Occipital lobe (tissue), 2 donors: ENCODE results near the gene UACA. TPM values are rescaled to one million over a fixed set of nuclear protein-coding genes. Genes with fewer than 3 reads are reported as not detected.
A peak's percentile ranks its signal among the peaks of the same experiment; 100 is the strongest.
"Not testable (repeated sequence)": the region's sequence is repeated elsewhere in the genome, so short reads cannot be mapped to it uniquely, and the experiment has no call there.

Experiments used
- DNase-seq: peaks from one replicate; lab custom pipeline; 2025; lab: John Stamatoyannopoulos, UW
- total RNA-seq: library from RNA; depleted of rRNA; stranded (reverse); fragments of >200 nt; gene quantifications from one replicate; pipeline ENCODE4 v1.2.3, GENCODE V29; 2014

Gene UACA
- total RNA-seq, 1 donor from 2014 or later, result 64.3 TPM

DNA sequence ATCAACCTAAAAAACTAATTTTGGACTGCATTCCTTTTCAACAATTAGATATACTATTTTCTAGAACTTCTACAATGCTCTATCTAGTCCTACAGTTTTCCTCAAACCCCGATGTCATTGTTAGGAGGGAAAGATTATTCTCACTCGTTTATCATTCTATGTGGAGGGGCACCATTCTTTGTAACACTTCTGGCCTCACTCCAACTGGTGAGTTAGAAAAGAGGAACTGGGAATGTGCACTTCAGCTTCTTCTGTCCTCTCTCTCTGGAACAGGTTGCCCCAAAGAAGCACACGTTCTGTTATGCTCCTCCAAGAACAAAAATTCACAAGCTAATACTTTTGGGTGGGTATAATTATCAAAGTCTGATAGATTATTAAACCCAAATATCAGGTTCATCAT is 137.9 kb downstream of the UACA start:
- DNase-seq, result no peak

DNA sequence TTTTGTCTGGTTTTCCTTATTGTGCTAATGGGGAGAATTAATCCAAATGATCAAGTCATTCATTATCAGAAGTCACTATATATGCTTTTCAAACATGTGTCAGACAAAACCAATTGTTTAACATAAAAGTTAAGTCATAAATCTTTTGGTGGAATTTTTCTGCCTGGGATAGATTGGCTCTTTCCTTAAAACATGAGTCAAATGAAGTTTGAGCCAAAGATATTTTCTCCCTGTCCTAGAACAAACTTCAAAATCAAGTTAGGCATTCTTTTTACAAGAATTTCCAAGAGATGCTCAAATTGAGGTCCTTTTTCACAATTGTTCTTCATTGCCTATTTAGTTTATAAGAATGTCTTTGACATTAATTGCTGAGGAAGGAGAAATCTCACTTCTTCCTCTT is 138.3 kb downstream of the UACA start:
- DNase-seq, result no peak

DNA sequence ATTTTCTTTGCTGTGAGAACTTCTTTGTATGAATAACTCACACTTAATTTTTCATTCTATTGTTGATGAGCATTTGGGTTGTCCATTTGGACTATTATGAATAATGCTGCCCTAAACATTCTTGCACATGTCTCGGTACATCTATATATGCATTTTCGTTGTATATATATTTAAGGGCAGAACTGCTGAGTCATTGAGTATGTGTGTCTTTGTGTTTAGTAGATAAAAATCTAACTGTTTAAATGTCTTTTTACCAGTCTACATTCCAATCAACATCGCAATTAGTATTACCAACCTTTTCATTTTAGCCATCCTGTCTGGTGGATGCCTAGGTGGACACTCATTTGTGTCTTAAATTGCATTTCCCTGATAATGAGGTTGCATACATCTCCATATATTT is 144.4 kb downstream of the UACA start:
- DNase-seq, result no peak

DNA sequence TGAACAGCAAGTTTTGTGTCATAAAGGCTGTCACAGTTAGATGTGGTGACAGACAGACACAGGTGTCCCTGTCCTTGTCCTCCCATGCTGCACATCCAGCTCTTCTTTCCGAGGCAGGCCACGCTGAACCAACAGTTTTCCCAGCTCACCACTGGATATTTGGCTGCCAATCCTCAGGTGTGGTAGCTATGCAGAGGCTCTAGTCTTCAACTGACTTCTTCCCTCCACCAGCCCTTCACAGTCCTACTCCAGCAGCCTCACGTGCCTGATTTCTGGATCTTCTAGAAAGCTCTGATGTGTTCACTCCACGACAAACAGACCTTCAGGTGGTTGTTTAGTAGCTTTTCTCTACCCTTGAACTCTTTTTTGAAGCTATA is 145.5 kb downstream of the UACA start:
- no peak for DNase-seq

DNA sequence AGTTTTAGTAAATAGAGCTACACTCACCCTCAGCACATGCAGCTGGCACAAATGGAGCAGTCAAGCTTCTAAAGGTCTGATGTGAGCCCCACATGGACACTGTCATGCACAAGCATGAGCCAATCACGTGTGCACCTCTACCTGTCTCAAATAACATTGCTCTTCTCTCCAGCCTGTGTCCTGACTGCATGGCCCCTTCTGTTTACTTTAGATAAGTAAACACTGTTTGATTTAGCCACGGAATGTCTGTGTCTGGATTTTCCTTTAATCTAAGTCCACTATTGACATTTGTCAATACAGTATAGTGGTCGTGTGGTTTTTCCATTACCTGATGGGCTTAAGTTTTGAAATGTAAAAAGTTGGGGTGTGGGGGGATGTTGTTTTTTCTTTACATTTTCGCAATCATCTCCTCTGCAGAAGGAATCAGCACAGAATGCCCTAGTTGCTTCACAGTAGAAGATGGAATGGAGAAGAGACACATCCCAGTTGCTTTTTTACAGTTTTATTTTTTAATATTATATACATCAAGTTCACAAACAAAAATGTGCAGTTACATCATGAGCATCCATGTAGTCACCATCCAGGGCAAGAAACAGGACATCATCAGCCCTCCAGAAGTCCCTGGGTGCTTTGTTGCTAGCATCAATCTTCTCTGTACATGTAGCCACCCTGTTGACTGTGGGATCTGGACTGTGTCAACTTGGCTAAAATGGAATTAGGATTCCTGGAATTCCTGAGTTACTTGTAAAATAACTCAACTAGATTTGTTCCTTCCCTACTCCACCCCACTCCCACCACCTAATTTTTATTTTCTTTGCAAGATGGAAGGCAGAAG is 146.1 kb downstream of the UACA start:
- no peak for DNase-seq

DNA sequence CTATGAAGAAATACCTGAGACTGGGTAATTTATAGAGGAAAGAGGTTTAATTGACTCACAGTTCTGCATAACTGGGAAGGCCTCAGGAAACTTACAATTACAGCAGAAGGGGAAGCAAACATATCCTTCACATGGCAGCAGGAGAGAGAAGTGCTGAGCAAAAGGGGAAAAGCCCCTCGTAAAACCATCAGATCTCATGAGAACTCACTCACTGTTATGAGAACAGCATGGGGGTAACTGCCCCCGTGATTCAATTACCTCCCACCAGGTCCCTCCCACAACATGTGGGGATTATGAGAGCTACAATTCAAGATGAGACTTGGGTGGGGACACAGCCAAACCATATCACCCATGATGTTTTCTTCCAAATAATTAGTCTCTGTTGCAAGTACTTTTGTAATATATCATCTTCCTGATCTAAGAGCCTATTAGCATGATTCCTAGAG is 147.0 kb downstream of the UACA start:
- DNase-seq, result not testable (repeated sequence)

DNA sequence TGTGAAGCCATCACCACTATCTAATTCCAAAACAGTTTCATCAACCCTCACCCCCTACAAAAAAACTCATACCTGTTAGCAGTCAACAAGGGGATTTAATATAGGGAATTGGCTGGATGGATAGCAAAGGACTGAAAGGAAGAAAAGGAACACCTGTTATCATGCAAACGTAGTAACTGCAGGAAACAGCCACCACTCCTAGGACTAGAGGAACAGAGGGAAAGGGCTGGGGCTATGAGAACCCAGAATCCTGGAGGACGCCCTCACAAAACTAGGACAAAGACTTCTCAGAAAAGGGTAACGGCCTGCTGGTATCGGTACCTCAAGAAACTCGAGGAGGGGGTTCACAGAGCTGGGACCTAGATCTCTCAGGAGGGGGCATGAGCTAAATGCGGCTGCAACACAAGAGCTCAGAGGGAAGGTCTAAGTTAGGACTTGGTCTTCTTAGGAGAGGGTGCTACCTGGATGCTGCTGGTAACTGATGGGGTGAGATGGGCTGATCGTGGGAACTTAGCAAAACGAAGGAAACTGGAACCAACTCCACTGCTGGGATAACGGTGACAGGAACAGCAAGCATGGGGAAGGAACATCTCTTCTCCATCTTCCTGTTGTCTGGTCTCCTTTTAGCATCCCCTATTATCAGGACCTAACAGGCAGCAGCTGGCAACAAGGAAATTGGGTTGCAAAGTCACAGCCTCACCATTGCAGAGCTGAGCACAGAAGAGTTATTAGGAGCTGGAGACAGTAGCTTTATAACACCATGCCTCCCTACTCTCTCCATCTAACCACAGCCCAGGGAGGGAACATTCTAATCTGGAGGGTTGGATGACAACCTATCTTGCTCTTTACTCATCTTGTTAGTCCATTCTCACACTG is 147.7 kb downstream of the UACA start:
- no peak for DNase-seq

DNA sequence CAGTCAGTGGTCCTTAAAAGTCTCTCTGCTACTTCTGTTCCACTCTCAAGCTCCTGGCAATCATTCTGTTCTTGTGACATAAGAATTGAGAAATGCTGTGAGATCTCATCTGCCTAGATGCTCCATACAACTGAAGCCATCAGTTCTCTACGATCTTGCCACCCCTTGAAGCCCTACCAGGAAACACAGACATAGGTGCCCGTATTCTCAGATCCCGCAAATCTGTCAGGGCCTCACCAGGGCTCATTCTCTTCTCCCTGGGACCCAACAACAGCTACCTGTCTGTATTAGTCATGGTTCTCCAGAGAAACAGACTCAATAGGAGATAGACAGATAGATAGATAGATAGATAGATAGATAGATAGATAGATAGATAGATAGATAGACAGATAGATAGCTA is 149.1 kb downstream of the UACA start:
- no peak for DNase-seq

DNA sequence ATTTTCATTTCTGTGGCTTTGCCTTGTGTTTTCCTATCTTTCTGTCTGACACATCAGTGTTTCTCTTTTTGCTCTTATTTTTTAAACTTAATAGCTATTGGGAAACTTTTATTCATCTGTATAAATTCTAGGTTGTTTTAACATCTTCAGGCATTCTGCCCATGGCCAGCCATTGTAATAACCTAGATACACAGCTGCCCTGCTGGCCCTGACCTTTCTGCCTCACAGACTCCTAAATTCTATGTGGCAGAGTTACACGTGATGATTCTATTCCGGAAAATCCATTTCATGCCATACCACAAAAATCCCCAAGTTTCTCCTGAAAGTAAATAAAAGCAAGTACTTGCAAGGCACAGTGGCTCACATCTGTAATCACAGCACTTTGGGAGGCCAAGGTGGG is 150.1 kb downstream of the UACA start:
- no peak for DNase-seq

DNA sequence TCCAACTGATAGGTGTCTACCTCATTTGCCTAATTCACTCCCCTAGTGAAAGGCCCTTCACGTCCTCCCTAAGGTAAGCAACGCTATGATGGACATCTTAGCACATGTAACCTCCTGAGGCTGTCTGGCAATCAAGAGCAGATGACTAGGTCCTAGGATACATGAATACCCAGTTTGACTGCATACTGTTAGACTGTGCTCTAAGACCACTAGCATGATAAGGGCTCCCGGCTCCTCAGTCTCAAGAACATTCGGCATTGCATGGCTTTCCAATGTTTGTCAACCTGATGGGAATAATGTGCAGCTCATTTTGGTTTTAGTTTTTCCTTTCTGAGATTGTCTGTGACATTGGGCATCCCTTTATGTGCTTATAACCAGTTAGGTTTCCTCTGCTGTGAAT is 152.1 kb downstream of the UACA start:
- DNase-seq, result no peak

DNA sequence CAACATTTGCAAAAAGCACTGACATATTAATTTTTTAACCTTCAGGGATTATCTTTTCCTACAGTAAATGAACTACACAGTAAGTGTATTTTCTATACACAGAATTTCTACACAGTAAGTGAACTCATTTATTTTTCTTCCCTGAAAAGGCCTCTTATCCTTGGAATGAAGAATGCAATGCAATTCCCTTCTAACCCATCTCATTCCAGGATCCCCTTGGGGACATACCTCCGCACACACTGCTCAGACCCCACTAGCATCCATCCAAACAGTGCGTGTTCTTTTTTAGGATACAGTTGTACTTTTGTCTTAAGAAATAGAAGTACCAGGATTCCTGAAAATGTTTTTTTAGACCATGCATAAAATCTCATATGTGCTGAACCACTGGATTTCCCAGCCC is 152.8 kb downstream of the UACA start:
- DNase-seq, result no peak

DNA sequence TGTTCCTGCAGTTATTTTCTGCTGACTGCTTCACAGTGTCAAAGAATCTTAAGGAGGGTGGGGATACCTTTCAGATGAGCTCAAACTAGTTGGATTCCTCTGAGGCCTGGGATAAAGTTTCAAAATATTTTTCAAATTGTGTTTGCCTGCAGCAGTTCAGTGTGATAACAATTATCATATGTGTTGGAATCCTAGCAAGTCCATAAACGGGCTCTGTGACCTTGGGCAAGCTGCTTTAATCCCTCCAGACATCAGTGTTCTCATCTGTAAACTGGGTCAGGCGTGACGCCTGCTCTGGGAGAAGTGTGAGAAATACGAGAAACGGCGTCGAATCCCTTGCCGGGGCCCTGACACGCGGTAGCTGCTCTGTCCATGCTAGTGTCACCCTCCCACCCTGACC is 153.5 kb downstream of the UACA start:
- DNase-seq, result no peak

DNA sequence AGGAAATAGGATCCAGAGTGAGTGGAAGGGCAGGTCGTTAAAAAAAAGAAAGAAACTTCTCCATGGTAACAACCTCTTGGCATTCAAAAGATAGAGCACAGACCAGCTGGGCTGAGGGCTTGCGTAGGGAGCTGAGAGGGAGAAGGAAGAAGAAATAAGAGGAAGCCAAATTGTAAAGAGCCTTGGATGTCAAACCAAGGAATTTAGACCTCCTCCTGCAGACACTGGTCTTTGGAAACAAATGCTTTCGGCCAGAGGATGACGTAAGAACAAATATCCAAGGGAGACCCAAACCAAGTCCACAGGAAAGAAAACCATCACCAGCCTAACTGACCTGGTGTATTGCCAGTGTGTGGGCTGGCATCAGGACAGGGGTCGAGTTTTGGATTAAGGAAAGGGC is 155.2 kb downstream of the UACA start:
- no peak for DNase-seq

DNA sequence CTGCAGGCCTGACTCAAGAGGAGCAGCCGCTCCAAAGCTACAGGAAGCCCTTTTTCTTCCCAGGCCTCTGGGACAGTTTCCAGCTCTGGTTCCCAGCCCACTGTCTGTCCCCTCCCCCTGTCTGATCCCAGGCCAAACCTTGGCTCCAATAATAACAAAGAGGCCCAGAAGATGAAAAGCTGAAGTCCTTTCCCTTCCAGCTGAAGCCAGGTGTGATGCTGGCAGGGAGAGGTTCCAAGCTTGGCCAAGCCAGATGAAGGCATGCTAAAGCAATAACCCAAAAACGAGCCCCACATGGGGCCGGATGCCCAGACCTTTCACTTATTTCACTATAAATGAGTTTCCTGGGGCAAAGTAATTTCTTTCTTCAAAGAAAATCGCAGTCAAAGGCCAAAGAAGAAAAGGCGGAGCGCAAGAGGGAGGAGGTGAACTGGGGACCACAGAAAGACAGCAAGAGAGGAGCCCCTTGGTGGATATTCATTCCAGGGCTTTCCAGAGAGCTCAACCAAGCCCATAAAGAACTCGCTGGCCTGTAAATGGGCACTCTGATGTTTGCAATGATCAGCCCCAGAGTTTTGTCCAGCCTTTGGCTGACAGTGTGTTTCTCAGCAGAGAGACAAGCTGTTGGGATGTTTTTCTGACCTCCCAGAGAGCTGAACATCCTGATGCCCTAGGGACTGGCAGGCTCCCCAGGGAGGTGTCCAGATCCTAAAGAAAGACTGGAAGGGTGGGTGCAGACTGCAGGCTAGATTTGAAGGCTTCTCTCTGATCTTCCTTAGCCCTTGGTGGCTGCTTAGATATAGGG is 157.6 kb downstream of the UACA start:
- peak; percentile 18 for DNase-seq

DNA sequence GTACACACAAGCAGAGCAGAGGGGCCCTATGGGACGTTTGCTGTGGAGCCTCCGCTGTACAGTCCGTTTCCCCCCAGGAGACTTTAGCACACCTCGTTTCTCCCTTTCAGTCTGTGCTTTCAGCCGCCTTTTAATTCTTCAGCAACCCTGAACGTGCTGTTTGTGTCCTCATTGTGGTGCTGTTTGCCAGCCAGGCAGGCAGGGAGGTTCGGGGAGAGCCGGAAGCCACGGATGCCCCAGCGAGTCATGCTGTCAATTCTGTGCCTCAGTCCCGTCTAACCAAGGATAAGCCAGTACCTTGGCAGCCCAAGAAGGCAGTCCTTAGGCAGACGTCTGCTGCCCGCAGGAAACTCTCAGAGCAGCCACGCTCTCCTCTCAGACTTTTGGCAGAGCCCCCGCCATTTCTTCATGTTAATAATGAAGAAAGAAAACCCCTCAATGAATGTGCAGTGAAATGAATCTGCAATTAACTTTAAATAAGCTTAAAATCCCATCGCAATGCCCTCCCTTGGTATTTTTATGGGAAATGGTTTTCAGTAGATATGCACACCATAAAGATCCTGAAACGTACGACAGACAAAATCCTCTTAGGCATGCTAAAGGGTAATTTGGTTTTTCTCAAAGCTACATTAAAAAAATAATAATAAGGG is 158.6 kb downstream of the UACA start:
- no peak for DNase-seq

Other genes starting within 250 kb of the UACA start
- 21.5 TPM for gene LARP6, start 90.6 kb upstream of the UACA start, total RNA-seq
- 4.4 TPM for gene THAP10, start 128.9 kb upstream of the UACA start, total RNA-seq
- 173 TPM for gene LRRC49, start 129.3 kb upstream of the UACA start, total RNA-seq